Measurements from ENCODE around the gene SKIDA1.

DNA sequence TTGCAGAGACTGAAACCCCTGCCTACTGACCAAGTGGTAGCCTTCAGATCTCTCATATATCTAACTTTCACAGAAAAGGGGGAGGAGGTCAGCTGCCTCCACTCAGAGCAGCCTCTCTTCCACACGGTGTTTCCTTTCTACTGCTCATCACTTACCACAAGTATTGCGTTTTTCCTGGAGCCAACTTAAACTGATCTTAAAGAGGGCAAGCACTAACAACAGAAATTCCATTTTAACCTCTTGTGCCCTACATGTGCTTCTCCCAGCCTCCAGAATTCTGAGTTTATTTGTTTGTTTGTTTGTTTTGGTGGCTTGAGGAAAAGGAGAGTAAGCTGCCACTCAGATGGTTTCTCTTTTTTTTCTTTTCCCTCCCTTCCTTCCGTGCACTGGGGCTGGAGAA, 19.1 kb downstream of the SKIDA1 start:
- TF ChIP-seq, protein P1, sequence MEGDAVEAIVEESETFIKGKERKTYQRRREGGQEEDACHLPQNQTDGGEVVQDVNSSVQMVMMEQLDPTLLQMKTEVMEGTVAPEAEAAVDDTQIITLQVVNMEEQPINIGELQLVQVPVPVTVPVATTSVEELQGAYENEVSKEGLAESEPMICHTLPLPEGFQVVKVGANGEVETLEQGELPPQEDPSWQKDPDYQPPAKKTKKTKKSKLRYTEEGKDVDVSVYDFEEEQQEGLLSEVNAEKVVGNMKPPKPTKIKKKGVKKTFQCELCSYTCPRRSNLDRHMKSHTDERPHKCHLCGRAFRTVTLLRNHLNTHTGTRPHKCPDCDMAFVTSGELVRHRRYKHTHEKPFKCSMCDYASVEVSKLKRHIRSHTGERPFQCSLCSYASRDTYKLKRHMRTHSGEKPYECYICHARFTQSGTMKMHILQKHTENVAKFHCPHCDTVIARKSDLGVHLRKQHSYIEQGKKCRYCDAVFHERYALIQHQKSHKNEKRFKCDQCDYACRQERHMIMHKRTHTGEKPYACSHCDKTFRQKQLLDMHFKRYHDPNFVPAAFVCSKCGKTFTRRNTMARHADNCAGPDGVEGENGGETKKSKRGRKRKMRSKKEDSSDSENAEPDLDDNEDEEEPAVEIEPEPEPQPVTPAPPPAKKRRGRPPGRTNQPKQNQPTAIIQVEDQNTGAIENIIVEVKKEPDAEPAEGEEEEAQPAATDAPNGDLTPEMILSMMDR (conservative IDR thresholded peaks at IDR 0.05; ENCODE audit: low read length), result no peak
- TF ChIP-seq EZH2phosphoT487 (IDR thresholded peaks at IDR 0.05; ENCODE audit: borderline replicate concordance), result no peak
